Measurements from ENCODE around the gene MAGI1.
A peak's percentile ranks its signal among the peaks of the same experiment; 100 is the strongest.

MAGI1 gene

DNA sequence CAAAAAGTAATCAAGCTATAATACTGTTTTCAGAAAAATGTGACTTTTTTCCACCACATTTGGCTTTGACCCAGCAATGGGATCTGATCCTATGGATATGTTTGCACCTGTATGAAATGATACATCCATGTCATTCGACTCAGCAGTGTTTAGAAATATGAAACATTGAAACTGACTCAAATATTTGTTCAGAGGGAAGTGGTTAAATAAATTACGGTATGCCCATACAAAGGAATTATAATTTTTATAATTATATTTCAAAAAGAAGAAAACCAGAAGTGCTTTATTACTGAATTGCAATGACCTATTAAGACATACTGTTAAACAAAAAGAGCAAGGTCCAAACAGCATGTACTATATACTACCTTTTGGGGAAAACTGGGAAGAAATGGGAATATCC, 546.5 kb downstream of the MAGI1 start:
- H2BK120ac ChIP-seq (ENCODE audit: low read depth, low read length), result no peak overlapping the region
- H3K4me1 ChIP-seq (ENCODE audit: control insufficient read depth, low read depth, low read length), result no peaks in the 10 kb centered on the region
- no peak overlapping the region for H3K27ac ChIP-seq (ENCODE audit: low read depth, low read length)
- no peaks in the 10 kb centered on the region for H3K36me3 ChIP-seq (ENCODE audit: control insufficient read depth, insufficient read depth, low read length)
- H2AK5ac ChIP-seq (ENCODE audit: low read length), result no peak overlapping the region
- no peak for DNase-seq
- H3K79me1 ChIP-seq (ENCODE audit: low read length), result peaks cover 2% of the 10 kb centered on the region
- H2BK5ac ChIP-seq (ENCODE audit: low read length), result no peak overlapping the region
- no peak overlapping the region for H3K4ac ChIP-seq (ENCODE audit: low read depth, low read length)
- no peaks in the 10 kb centered on the region for H3K79me2 ChIP-seq (ENCODE audit: control insufficient read depth, insufficient read depth, low read length)
- no peak overlapping the region for H3K18ac ChIP-seq (ENCODE audit: low read length)
- H3K4me2 ChIP-seq (ENCODE audit: low read length), result no peak overlapping the region
- no CpG with 5 or more reads among the region's 2 CpGs for WGBS (ENCODE audit: extremely low coverage, insufficient coverage, low lambda C conversion rate)
- no peak overlapping the region for H4K5ac ChIP-seq (ENCODE audit: low read length)
- H3K4me3 ChIP-seq (ENCODE audit: low read length), result no peak overlapping the region
- H3K56ac ChIP-seq (ENCODE audit: low read length), result no peak overlapping the region
- no peak overlapping the region for H3K23ac ChIP-seq (ENCODE audit: low read length)
- H3K27me3 ChIP-seq (ENCODE audit: insufficient read depth, low read length, poor library complexity), result no peaks in the 10 kb centered on the region
- no peak overlapping the region for H2BK15ac ChIP-seq (replicated peaks; ENCODE audit: low read depth)
- H4K8ac ChIP-seq (ENCODE audit: low read depth, low read length), result no peak overlapping the region
- no peak overlapping the region for H3K9ac ChIP-seq (ENCODE audit: low read length)

- no peak overlapping the region for H4K8ac ChIP-seq (ENCODE audit: low read depth, low read length)
- no peak overlapping the region for H3K4ac ChIP-seq (ENCODE audit: low read depth, low read length)
- no peak overlapping the region for H3K56ac ChIP-seq (ENCODE audit: low read length)
- no peaks in the 10 kb centered on the region for H3K27me3 ChIP-seq (ENCODE audit: insufficient read depth, low read length, poor library complexity)
- no peak overlapping the region for H3K4me3 ChIP-seq (ENCODE audit: low read length)
- H2AK5ac ChIP-seq (ENCODE audit: low read length), result no peak overlapping the region
- no peak overlapping the region for H3K4me2 ChIP-seq (ENCODE audit: low read length)
- H3K4me1 ChIP-seq (ENCODE audit: control insufficient read depth, low read depth, low read length), result peaks cover under 1% of the 10 kb centered on the region
- no peaks in the 10 kb centered on the region for H3K36me3 ChIP-seq (ENCODE audit: control insufficient read depth, insufficient read depth, low read length)
- no peak overlapping the region for H3K18ac ChIP-seq (ENCODE audit: low read length)
- no peak overlapping the region for H3K23ac ChIP-seq (ENCODE audit: low read length)
- no peak overlapping the region for H2BK120ac ChIP-seq (ENCODE audit: low read depth, low read length)
- H2BK5ac ChIP-seq (ENCODE audit: low read length), result no peak overlapping the region
- no peaks in the 10 kb centered on the region for H3K79me1 ChIP-seq (ENCODE audit: low read length)
- no peak overlapping the region for H2BK15ac ChIP-seq (replicated peaks; ENCODE audit: low read depth)
- H3K27ac ChIP-seq (ENCODE audit: low read depth, low read length), result no peak overlapping the region
- no CpG with 5 or more reads among the region's 3 CpGs for WGBS (ENCODE audit: extremely low coverage, insufficient coverage, low lambda C conversion rate)
- H3K79me2 ChIP-seq (ENCODE audit: control insufficient read depth, insufficient read depth, low read length), result no peaks in the 10 kb centered on the region
- no peak for DNase-seq
- H4K5ac ChIP-seq (ENCODE audit: low read length), result no peak overlapping the region
- no peak overlapping the region for H3K9ac ChIP-seq (ENCODE audit: low read length)
These were observed 548.6 kb downstream of the MAGI1 start for GRCh38 chr3:65490114-65490513.

GRCh38 chr3:65489253-65489652, 549.5 kb downstream of the MAGI1 start:
- Histone ChIP-seq H3K79me1 (ENCODE audit: low read length) (peaks cover 3% of the 10 kb centered on the region), H3K4me3 (ENCODE audit: low read length) (no peak overlapping the region), H3K18ac (ENCODE audit: low read length) (no peak overlapping the region), H2AK5ac (ENCODE audit: low read length) (no peak overlapping the region), H3K36me3 (ENCODE audit: control insufficient read depth, insufficient read depth, low read length) (no peaks in the 10 kb centered on the region), H4K8ac (ENCODE audit: low read depth, low read length) (no peak overlapping the region), H3K4ac (ENCODE audit: low read depth, low read length) (no peak overlapping the region), H3K9ac (ENCODE audit: low read length) (no peak overlapping the region), H3K79me2 (ENCODE audit: control insufficient read depth, insufficient read depth, low read length) (peaks cover 3% of the 10 kb centered on the region), H3K4me2 (ENCODE audit: low read length) (no peak overlapping the region), H2BK15ac (replicated peaks; ENCODE audit: low read depth) (no peak overlapping the region), H4K5ac (ENCODE audit: low read length) (no peak overlapping the region), H3K27ac (ENCODE audit: low read depth, low read length) (no peak overlapping the region), H2BK120ac (ENCODE audit: low read depth, low read length) (no peak overlapping the region), H3K4me1 (ENCODE audit: control insufficient read depth, low read depth, low read length) (peaks cover 9% of the 10 kb centered on the region), H3K23ac (ENCODE audit: low read length) (no peak overlapping the region), H3K27me3 (ENCODE audit: insufficient read depth, low read length, poor library complexity) (no peaks in the 10 kb centered on the region), H3K56ac (ENCODE audit: low read length) (no peak overlapping the region), H2BK5ac (ENCODE audit: low read length) (no peak overlapping the region)
- no CpG with 5 or more reads among the region's 2 CpGs for WGBS (ENCODE audit: extremely low coverage, insufficient coverage, low lambda C conversion rate)
- DNase-seq, result no peak

DNA sequence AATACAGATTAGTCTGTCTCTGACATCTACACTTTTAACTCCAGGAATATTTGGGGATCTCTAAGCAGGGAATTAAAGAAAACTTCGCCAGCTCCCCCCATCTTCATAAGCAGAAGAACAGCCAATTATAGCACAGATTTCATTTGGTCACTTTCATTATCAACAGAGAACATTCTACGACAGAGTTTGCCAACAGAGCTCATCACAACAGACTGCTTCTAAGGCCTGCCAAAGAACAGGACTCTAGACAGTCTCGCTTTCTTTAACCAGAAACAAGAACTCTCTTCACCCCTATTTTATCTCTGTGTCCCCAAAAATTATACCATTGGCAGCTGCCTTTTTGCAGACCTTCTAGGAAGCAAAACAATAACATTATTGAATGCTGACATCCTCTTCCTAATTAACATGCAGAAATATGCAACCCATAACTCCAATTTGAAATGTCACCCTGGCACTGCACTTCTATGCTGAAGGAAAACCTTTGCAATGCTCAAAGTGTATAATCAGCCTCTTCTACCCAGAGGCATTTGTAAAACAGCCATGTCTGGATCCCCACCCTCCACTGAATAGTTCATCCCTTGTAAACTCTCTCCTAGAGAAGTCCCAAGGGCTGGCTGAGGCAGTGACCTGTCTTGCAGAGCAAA, 552.8 kb downstream of the MAGI1 start:
- Histone ChIP-seq H2AK5ac (ENCODE audit: low read length) (no peak overlapping the region), H3K27me3 (ENCODE audit: insufficient read depth, low read length, poor library complexity) (no peaks in the 10 kb centered on the region), H3K36me3 (ENCODE audit: control insufficient read depth, insufficient read depth, low read length) (no peaks in the 10 kb centered on the region), H3K56ac (ENCODE audit: low read length) (no peak overlapping the region), H3K4me2 (ENCODE audit: low read length) (no peak overlapping the region), H3K18ac (ENCODE audit: low read length) (no peak overlapping the region), H4K5ac (ENCODE audit: low read length) (no peak overlapping the region), H2BK120ac (ENCODE audit: low read depth, low read length) (no peak overlapping the region), H3K79me2 (ENCODE audit: control insufficient read depth, insufficient read depth, low read length) (peaks cover 6% of the 10 kb centered on the region), H3K79me1 (ENCODE audit: low read length) (peaks cover 8% of the 10 kb centered on the region), H4K8ac (ENCODE audit: low read depth, low read length) (no peak overlapping the region), H2BK15ac (replicated peaks; ENCODE audit: low read depth) (no peak overlapping the region), H2BK5ac (ENCODE audit: low read length) (no peak overlapping the region), H3K4me1 (ENCODE audit: control insufficient read depth, low read depth, low read length) (peaks cover 18% of the 10 kb centered on the region), H3K27ac (ENCODE audit: low read depth, low read length) (no peak overlapping the region), H3K9ac (ENCODE audit: low read length) (no peak overlapping the region), H3K4ac (ENCODE audit: low read depth, low read length) (no peak overlapping the region), H3K4me3 (ENCODE audit: low read length) (no peak overlapping the region), H3K23ac (ENCODE audit: low read length) (no peak overlapping the region)
- DNase-seq, result no peak
- WGBS (ENCODE audit: extremely low coverage, insufficient coverage, low lambda C conversion rate), result no CpG with 5 or more reads among the region's 3 CpGs

DNA sequence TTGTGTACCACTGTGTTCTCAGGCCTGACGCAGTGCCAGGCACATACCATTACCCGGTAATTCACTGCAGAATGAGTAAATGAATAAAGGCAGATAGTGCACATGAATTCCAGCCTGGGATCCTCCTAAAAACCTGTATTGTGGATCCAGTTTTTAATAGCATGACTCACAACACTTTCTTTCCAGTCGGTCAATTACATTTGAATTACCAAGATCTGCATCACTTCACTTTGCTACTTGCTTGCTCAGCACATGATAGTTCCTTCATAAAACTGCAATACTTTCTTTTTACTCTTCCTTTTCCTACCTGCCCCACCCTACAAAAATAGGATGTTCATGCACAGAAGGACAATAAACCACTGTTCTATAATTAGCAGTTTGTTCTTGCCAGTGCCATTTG, 553.8 kb downstream of the MAGI1 start:
- no peak overlapping the region for H4K5ac ChIP-seq (ENCODE audit: low read length)
- no peaks in the 10 kb centered on the region for H3K36me3 ChIP-seq (ENCODE audit: control insufficient read depth, insufficient read depth, low read length)
- H3K4me2 ChIP-seq (ENCODE audit: low read length), result no peak overlapping the region
- no peak overlapping the region for H3K23ac ChIP-seq (ENCODE audit: low read length)
- H2BK5ac ChIP-seq (ENCODE audit: low read length), result no peak overlapping the region
- no peak overlapping the region for H3K9ac ChIP-seq (ENCODE audit: low read length)
- no peak for DNase-seq
- H3K4ac ChIP-seq (ENCODE audit: low read depth, low read length), result no peak overlapping the region
- no peak overlapping the region for H3K56ac ChIP-seq (ENCODE audit: low read length)
- peaks cover 18% of the 10 kb centered on the region for H3K4me1 ChIP-seq (ENCODE audit: control insufficient read depth, low read depth, low read length)
- H3K79me1 ChIP-seq (ENCODE audit: low read length), result peaks cover 8% of the 10 kb centered on the region
- WGBS (ENCODE audit: extremely low coverage, insufficient coverage, low lambda C conversion rate), result no CpG with 5 or more reads among the region's 3 CpGs
- no peak overlapping the region for H3K27ac ChIP-seq (ENCODE audit: low read depth, low read length)
- H4K8ac ChIP-seq (ENCODE audit: low read depth, low read length), result no peak overlapping the region
- no peak overlapping the region for H2BK120ac ChIP-seq (ENCODE audit: low read depth, low read length)
- H2AK5ac ChIP-seq (ENCODE audit: low read length), result no peak overlapping the region
- no peak overlapping the region for H2BK15ac ChIP-seq (replicated peaks; ENCODE audit: low read depth)
- no peak overlapping the region for H3K4me3 ChIP-seq (ENCODE audit: low read length)
- H3K27me3 ChIP-seq (ENCODE audit: insufficient read depth, low read length, poor library complexity), result no peaks in the 10 kb centered on the region
- H3K79me2 ChIP-seq (ENCODE audit: control insufficient read depth, insufficient read depth, low read length), result peaks cover 6% of the 10 kb centered on the region
- H3K18ac ChIP-seq (ENCODE audit: low read length), result no peak overlapping the region

DNA sequence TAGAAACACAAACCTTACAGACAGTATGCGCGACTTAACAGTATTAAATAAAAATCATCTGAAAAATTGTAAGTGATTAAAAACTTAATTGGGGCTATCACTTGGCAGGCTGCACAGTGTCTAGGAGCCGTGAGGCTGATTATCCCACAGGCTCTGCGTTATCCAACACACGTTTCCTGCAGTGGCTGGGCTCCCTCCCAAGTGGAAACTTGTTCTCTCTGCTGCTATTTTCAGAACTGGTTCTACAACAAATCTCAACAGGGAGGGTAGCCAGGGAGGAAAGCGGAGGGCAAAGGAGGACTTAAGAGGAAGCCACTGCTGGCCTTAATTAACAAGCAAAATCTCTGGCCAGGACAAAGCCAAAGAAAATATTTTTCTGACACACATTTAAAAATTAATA, 555.2 kb downstream of the MAGI1 start:
- WGBS (ENCODE audit: extremely low coverage, insufficient coverage, low lambda C conversion rate), result no CpG with 5 or more reads among the region's 6 CpGs
- H3K4me2 ChIP-seq (ENCODE audit: low read length), result no peak overlapping the region
- no peak overlapping the region for H2BK120ac ChIP-seq (ENCODE audit: low read depth, low read length)
- peaks cover 20% of the 10 kb centered on the region for H3K4me1 ChIP-seq (ENCODE audit: control insufficient read depth, low read depth, low read length)
- no peak overlapping the region for H3K27ac ChIP-seq (ENCODE audit: low read depth, low read length)
- H3K79me1 ChIP-seq (ENCODE audit: low read length), result peaks cover 8% of the 10 kb centered on the region
- no peak overlapping the region for H2AK5ac ChIP-seq (ENCODE audit: low read length)
- no peak overlapping the region for H3K23ac ChIP-seq (ENCODE audit: low read length)
- H2BK5ac ChIP-seq (ENCODE audit: low read length), result no peak overlapping the region
- H3K56ac ChIP-seq (ENCODE audit: low read length), result no peak overlapping the region
- no peak overlapping the region for H3K4me3 ChIP-seq (ENCODE audit: low read length)
- no peak overlapping the region for H4K5ac ChIP-seq (ENCODE audit: low read length)
- peaks cover 6% of the 10 kb centered on the region for H3K79me2 ChIP-seq (ENCODE audit: control insufficient read depth, insufficient read depth, low read length)
- H3K27me3 ChIP-seq (ENCODE audit: insufficient read depth, low read length, poor library complexity), result no peaks in the 10 kb centered on the region
- H2BK15ac ChIP-seq (replicated peaks; ENCODE audit: low read depth), result no peak overlapping the region
- peak; percentile 82 for DNase-seq
- H3K36me3 ChIP-seq (ENCODE audit: control insufficient read depth, insufficient read depth, low read length), result no peaks in the 10 kb centered on the region
- no peak overlapping the region for H4K8ac ChIP-seq (ENCODE audit: low read depth, low read length)
- H3K18ac ChIP-seq (ENCODE audit: low read length), result no peak overlapping the region
- H3K4ac ChIP-seq (ENCODE audit: low read depth, low read length), result no peak overlapping the region
- no peak overlapping the region for H3K9ac ChIP-seq (ENCODE audit: low read length)

Measured in mesendoderm (in vitro differentiated cells).